AG04450 (cell line): ENCODE data around the gene CAPN8. TPM values are rescaled to one million over a fixed set of nuclear protein-coding genes. Genes with fewer than 3 reads are reported as not detected.

Experiments
- CTCF ChIA-PET: fragments of 300-600, 350-600 bp; formaldehyde crosslinking; extraction: SDS; loops from one replicate; lab custom pipeline; 2022; ENCODE audit warnings: antibody characterized with exemption, inconsistent platforms; lab: Charles Lee
- POLR2A ChIA-PET: fragments of 350-600 bp; formaldehyde crosslinking; extraction: SDS; loops from one replicate; lab custom pipeline; 2021; ENCODE audit warnings: antibody characterized with exemption, inconsistent platforms; lab: Yijun Ruan, JAX
- DNase-seq: peaks from one replicate; pipeline ENCODE4 v3.0.0-alpha.2; 2011; ENCODE audit warnings: low read depth, low spot score
- H3K27ac ChIP-seq: one replicate; pipeline ENCODE4 v1.5.1; 2012; ENCODE audit warnings: low read depth, low read length, control low read depth
- H3K27me3 ChIP-seq: one replicate; pipeline ENCODE4 v1.6.0; 2012; ENCODE audit warnings: low read length; ENCODE audit not compliant: control insufficient read depth, insufficient read depth
- H3K4me3 ChIP-seq: 2 replicates; pipeline ENCODE4 v1.5.1; 2011; ENCODE audit warnings: mild to moderate bottlenecking, low read depth, low read length, control low read depth
- H3K9me3 ChIP-seq: 2 replicates; pipeline ENCODE4 v1.5.1; 2012; ENCODE audit warnings: low read length; ENCODE audit not compliant: control insufficient read depth, insufficient read depth
- polyA plus RNA-seq: library from polyadenylated mRNA; depleted of rRNA; stranded (reverse); fragments of >200 nt; gene quantifications from 2 replicates; pipeline ENCODE4 v1.2.3, GENCODE V29; 2011
- TF ChIP-seq, protein P1 (sequence below): IDR thresholded peaks from 2 replicates; pipeline ENCODE4 v1.5.1; 2011; ENCODE audit warnings: low read depth, low read length, control low read depth, inconsistent platforms

Gene CAPN8
- polyA plus RNA-seq, 1 experiment, result not detected

DNA sequence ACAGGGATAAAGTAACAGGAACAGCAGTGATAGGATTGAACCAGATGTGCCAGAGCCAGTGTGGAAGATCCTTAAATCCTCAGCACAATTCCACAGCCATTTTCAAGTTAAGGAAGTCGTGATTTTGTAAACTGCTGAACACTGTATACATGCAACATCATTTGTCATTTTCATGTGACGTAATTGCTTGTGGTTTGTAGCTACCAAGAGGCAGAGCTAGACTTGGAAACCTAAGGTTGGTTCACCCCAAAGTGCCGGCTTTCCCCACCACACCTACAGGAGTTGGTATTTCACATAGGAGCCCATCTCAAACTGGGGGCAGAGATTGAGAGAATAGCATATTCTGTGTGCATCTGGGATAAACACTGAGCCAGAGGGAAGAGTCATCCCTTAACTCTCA, 113.9 kb downstream of the CAPN8 start:
- POLR2A ChIA-PET, result no interaction called here
- Histone ChIP-seq H3K27me3 (peaks cover 4% of the 10 kb centered on the region), H3K4me3 (no peak overlapping the region), H3K9me3 (no peaks in the 10 kb centered on the region), H3K27ac (no peak overlapping the region)
- no peak for DNase-seq
- TF ChIP-seq, protein P1, sequence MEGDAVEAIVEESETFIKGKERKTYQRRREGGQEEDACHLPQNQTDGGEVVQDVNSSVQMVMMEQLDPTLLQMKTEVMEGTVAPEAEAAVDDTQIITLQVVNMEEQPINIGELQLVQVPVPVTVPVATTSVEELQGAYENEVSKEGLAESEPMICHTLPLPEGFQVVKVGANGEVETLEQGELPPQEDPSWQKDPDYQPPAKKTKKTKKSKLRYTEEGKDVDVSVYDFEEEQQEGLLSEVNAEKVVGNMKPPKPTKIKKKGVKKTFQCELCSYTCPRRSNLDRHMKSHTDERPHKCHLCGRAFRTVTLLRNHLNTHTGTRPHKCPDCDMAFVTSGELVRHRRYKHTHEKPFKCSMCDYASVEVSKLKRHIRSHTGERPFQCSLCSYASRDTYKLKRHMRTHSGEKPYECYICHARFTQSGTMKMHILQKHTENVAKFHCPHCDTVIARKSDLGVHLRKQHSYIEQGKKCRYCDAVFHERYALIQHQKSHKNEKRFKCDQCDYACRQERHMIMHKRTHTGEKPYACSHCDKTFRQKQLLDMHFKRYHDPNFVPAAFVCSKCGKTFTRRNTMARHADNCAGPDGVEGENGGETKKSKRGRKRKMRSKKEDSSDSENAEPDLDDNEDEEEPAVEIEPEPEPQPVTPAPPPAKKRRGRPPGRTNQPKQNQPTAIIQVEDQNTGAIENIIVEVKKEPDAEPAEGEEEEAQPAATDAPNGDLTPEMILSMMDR, result no peak
- CTCF ChIA-PET, result no interaction called here

DNA sequence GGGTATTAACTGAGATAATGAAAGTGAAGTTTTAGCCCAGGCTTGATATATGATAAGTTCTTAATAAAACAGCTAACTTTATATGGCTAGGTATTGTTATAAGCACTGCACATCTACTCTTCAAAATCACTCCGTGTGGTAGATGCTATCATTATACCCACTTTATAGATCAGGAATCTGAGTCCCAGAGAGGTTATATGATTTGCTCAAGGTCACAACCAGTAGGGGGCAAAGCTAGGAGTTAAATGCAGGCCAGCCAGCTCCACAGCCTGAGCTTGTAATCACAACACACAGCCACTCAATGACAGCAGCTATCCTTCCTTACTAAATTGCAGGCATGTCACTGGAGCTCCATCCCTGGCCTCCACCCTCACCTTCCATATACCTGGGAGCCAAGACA, 115.8 kb downstream of the CAPN8 start:
- CTCF ChIA-PET, result interaction anchor here (1.4 to 1.9 kb wide), 2 partner anchors 78 to 416 kb away, joined by 5 to 6 read pairs; no protein-coding TSS in a partner anchor
- Histone ChIP-seq H3K9me3 (no peaks in the 10 kb centered on the region), H3K27me3 (peaks cover 6% of the 10 kb centered on the region), H3K4me3 (no peak overlapping the region), H3K27ac (no peak overlapping the region)
- TF ChIP-seq, protein P1, result no peak
- DNase-seq, result no peak
- POLR2A ChIA-PET, result no interaction called here

DNA sequence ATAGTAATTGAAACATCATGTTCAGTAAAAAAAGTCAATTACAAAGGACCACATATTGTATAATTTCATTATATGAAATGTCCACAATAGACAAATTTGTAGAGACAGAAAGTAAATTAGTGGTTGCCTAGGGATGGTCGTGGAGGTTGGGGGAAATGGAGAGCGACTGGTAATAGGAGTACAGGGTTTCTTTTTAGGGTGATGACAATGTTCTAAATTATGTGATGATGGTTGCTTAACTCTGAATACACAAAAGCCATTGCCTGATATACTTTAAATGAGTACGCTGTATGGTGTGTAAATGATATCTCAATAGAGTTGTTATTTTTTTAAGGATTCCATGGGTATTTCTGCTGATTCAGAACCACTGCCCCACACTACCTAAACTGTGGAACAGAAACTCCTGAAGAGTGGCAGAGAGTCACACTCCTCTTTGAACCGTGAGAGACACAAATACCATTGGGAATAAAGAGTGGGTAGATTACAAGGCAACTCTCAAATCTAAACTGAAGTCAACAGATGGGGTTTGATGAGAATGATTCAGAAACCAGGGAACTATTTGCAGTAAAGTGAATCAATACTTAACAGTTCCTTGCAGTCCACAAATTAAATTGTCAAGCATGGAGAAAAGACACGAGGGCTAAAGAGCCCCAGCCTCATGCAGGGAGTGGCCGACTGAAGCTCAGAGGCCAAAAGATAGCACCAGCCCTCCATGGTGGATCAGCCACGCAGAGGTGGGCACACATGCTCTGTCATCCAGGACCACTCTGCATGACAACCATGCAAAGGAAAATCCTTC, 118.0 kb downstream of the CAPN8 start:
- no peak for DNase-seq
- Histone ChIP-seq H3K27me3 (peaks cover 8% of the 10 kb centered on the region), H3K9me3 (no peaks in the 10 kb centered on the region), H3K4me3 (no peak overlapping the region), H3K27ac (no peak overlapping the region)
- POLR2A ChIA-PET, result no interaction called here
- CTCF ChIA-PET, result no interaction called here
- TF ChIP-seq, protein P1, result no peak

DNA sequence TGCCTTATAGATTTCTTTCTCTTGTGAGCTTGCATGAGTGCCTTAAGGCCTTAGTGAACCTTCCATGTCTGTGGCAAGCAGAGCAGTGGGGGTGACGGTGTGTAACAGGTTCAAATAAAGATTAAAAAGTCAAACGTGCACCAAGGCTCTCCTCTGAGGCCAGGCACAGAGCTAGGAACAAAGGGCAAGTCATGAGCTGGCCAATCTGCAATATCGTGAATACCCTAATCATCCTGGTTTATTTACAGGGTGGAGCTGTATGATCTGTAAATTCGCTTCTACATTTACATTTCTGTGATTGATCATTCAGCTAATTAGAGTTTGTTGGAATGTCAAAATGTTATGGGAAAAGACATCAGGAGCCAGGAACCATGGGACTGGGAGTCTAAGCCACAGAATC, 120.2 kb downstream of the CAPN8 start:
- Histone ChIP-seq H3K27ac (no peak overlapping the region), H3K4me3 (no peak overlapping the region), H3K27me3 (peaks cover 18% of the 10 kb centered on the region), H3K9me3 (no peaks in the 10 kb centered on the region)
- DNase-seq, result no peak
- ChIA-PET CTCF (interaction anchor here (0.7 to 1.1 kb wide), 3 partner anchors 65 to 455 kb away, joined by 3 read pairs; no protein-coding TSS in a partner anchor), POLR2A (no interaction called here)
- TF ChIP-seq, protein P1, result no peak

DNA sequence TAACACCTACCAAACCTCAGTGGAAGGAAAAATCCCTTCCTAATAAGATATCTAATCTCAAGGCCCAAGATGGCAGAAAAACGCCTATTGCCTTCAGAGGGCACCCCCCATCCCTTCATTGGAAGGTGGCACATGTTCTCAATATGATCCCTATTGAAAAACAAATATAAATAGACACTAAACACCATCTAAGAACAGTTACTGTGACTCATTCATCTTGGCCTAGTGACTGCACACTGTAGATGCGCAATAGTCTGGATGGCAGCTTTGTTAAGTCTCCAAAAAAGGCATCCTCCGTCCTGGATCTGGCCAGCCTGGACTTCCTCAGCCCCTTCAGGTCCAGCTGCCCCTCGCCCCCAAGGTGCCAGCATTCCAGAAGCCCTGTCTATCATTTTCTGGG, 121.9 kb downstream of the CAPN8 start:
- Histone ChIP-seq H3K27me3 (peaks cover 23% of the 10 kb centered on the region), H3K27ac (no peak overlapping the region), H3K4me3 (no peak overlapping the region), H3K9me3 (no peaks in the 10 kb centered on the region)
- ChIA-PET POLR2A (no interaction called here), CTCF (interaction anchor here (1.8 kb wide), 1 partner anchor 409 kb away, joined by 6 read pairs; no protein-coding TSS in a partner anchor)
- TF ChIP-seq, protein P1, result no peak
- DNase-seq, result no peak
